SK-N-SH (cell line): Measurements from ENCODE around the gene ADAMTS13. TPM values are rescaled to one million over a fixed set of nuclear protein-coding genes. Genes with fewer than 3 reads are reported as not detected.

Experiments
- CTCF ChIA-PET: fragments of 300-600, 350-600 bp; formaldehyde crosslinking; extraction: SDS; loops from one replicate; lab custom pipeline; 2021; lab: Yijun Ruan, JAX
- POLR2A ChIA-PET: fragments of 350-600 bp; sonication (Branson Sonifier 250); formaldehyde crosslinking; extraction: SDS; loops from one replicate; lab custom pipeline; 2020; ENCODE audit warnings: antibody characterized with exemption, inconsistent platforms; lab: Yijun Ruan, JAX
- DNase-seq: peaks from one replicate; pipeline ENCODE4 v3.0.0; 2012
- H2AFZ ChIP-seq: fragments of 200-600 bp; sonication (generic); 2 replicates; pipeline ENCODE4 v1.8.1; 2016; ENCODE audit warnings: antibody characterized with exemption, mild to moderate bottlenecking, low read depth
- H3F3A ChIP-seq: fragments of 200-600 bp; sonication (generic); replicated peaks from 2 replicates; pipeline ENCODE3; 2016; ENCODE audit warnings: antibody characterized with exemption, mild to moderate bottlenecking; ENCODE audit not compliant: insufficient read depth
- H3K27ac ChIP-seq, 2 experiments: fragments of 200-500 bp in 1 of 2; fragments of 200-600 bp in 1 of 2; sonication (Bioruptor generic) in 1 of 2; sonication (generic), shearing (Covaris generic) in 1 of 2; 2 replicates each; pipeline versions ENCODE4 v1.5.1 to v1.6.1; 2014 to 2016; ENCODE audit warnings: low read depth in 2 of 2, inconsistent platforms in 1 of 2, low read length in 1 of 2, mild to moderate bottlenecking in 1 of 2, mixed read lengths in 1 of 2
- H3K27me3 ChIP-seq: fragments of 200-600 bp; sonication (generic), shearing (Covaris generic); 2 replicates; pipeline ENCODE4 v1.6.1; 2016; ENCODE audit warnings: mixed run types; ENCODE audit not compliant: insufficient read depth
- H3K36me3 ChIP-seq, 2 experiments: fragments of 200-500 bp in 1 of 2; fragments of 200-600 bp in 1 of 2; sonication (Bioruptor generic) in 1 of 2; sonication (generic) in 1 of 2; replicated peaks in 1 of 2; 2 replicates each; pipeline versions ENCODE3 to v1.5.1; 2014 to 2016; ENCODE audit warnings: low read length in 1 of 2, mild to moderate bottlenecking in 1 of 2; ENCODE audit not compliant: insufficient read depth in 2 of 2, control insufficient read depth in 1 of 2
- H3K4me1 ChIP-seq, 2 experiments: fragments of 200-500 bp in 1 of 2; fragments of 200-600 bp in 1 of 2; sonication (Bioruptor generic) in 1 of 2; sonication (generic), shearing (Covaris generic) in 1 of 2; 2 replicates each; pipeline versions ENCODE4 v1.5.1 to v1.6.1; 2014 to 2016; ENCODE audit warnings: low read depth in 1 of 2, low read length in 1 of 2, mixed run types in 1 of 2; ENCODE audit not compliant: insufficient read depth in 2 of 2, control insufficient read depth in 1 of 2
- H3K4me2 ChIP-seq: fragments of 200-600 bp; sonication (generic), shearing (Covaris generic); 2 replicates; pipeline ENCODE4 v1.6.1; 2017; ENCODE audit warnings: mixed run types
- H3K4me3 ChIP-seq, 2 experiments: fragments of 200-500 bp in 1 of 2; fragments of 200-600 bp in 1 of 2; sonication (Bioruptor generic) in 1 of 2; sonication (generic), shearing (Covaris generic) in 1 of 2; 2 replicates each; pipeline versions ENCODE4 v1.5.1 to v1.8.1; 2014 to 2016; ENCODE audit warnings: low read depth in 2 of 2, inconsistent platforms in 1 of 2, low read length in 1 of 2, mild to moderate bottlenecking in 1 of 2, mixed read lengths in 1 of 2, moderate library complexity in 1 of 2
- H3K79me2 ChIP-seq: fragments of 200-600 bp; sonication (generic); 2 replicates; pipeline ENCODE4 v1.8.1; 2017; ENCODE audit warnings: mild to moderate bottlenecking; ENCODE audit not compliant: insufficient read depth
- H3K9ac ChIP-seq: fragments of 200-600 bp; sonication (generic); 2 replicates; pipeline ENCODE4 v1.6.1; 2017; ENCODE audit warnings: mixed run types
- H3K9me2 ChIP-seq: fragments of 200-600 bp; sonication (generic); 2 replicates; pipeline ENCODE4 v1.6.1; 2017; ENCODE audit warnings: mixed run types
- H3K9me3 ChIP-seq: fragments of 200-600 bp; sonication (generic); 2 replicates; pipeline ENCODE4 v1.6.1; 2017; ENCODE audit warnings: mixed run types, mild to moderate bottlenecking, moderate library complexity
- H4K20me1 ChIP-seq: fragments of 200-600 bp; sonication (generic); 2 replicates; pipeline ENCODE4 v1.6.1; 2017; ENCODE audit warnings: mild to moderate bottlenecking, mixed run types; ENCODE audit not compliant: insufficient read depth
- CHD2 ChIP-seq: fragments of 150-350 bp; IDR thresholded peaks from 2 replicates; pipeline ENCODE4 v1.6.1; 2018; ENCODE audit warnings: low read length; ENCODE audit not compliant: partially characterized antibody
- ELF1 ChIP-seq: IDR thresholded peaks from 2 replicates; pipeline ENCODE4 v1.4.0; 2012
- EP300 ChIP-seq, 2 experiments: IDR thresholded peaks; 2 replicates each; pipeline versions ENCODE4 v1.4.0 to v1.6.1; 2012; ENCODE audit warnings: borderline replicate concordance in 1 of 2, low read depth in 1 of 2, low read length in 1 of 2
- EZH2phosphoT487 ChIP-seq: fragments of 200-600 bp; sonication (generic); IDR thresholded peaks from 2 replicates; pipeline ENCODE4 v1.6.1; 2017; ENCODE audit warnings: low read depth, mixed run types, mild to moderate bottlenecking, antibody characterized with exemption, moderate library complexity, borderline replicate concordance
- FOSL2 ChIP-seq: IDR thresholded peaks from 2 replicates; pipeline ENCODE4 v1.4.0; 2012; ENCODE audit warnings: low read depth, mild to moderate bottlenecking, moderate library complexity, borderline replicate concordance
- FOXJ3 ChIP-seq: sonication (generic); formaldehyde crosslinking; IDR thresholded peaks from 2 replicates; pipeline ENCODE4 v1.5.1; 2020; ENCODE audit warnings: mild to moderate bottlenecking, missing genetic modification reagents
- FOXM1 ChIP-seq: IDR thresholded peaks from 2 replicates; pipeline ENCODE4 v1.4.0; 2012; ENCODE audit warnings: low read depth, mild to moderate bottlenecking
- GABPA ChIP-seq: IDR thresholded peaks from 2 replicates; pipeline ENCODE4 v1.4.0; 2012; ENCODE audit warnings: low read depth, mild to moderate bottlenecking
- GATA2 ChIP-seq: sonication (generic); formaldehyde crosslinking; IDR thresholded peaks from 2 replicates; pipeline ENCODE4 v1.5.0; 2020; ENCODE audit warnings: mild to moderate bottlenecking, missing genetic modification reagents
- MEF2A ChIP-seq: IDR thresholded peaks from 2 replicates; pipeline ENCODE4 v1.4.0; 2012; ENCODE audit warnings: low read depth, borderline replicate concordance
- NFIC ChIP-seq: IDR thresholded peaks from 2 replicates; pipeline ENCODE4 v1.4.0; 2012; ENCODE audit warnings: borderline replicate concordance
- NRF1 ChIP-seq: IDR thresholded peaks from 2 replicates; pipeline ENCODE4 v1.6.1; 2012; ENCODE audit warnings: low read depth, mild to moderate bottlenecking, low read length
- RAD21 ChIP-seq: IDR thresholded peaks from 2 replicates; pipeline ENCODE4 v1.6.1; 2012; ENCODE audit warnings: mild to moderate bottlenecking, low read length
- RCOR1 ChIP-seq: fragments of 150-350 bp; IDR thresholded peaks from 2 replicates; pipeline ENCODE4 v1.6.1; 2017; ENCODE audit warnings: antibody characterized with exemption, low read length
- SIN3A ChIP-seq: IDR thresholded peaks from 2 replicates; pipeline ENCODE4 v1.6.1; 2012; ENCODE audit warnings: low read depth, mild to moderate bottlenecking, low read length, moderate library complexity, borderline replicate concordance
- TCF12 ChIP-seq: IDR thresholded peaks from 2 replicates; pipeline ENCODE4 v1.4.0; 2012
- YY1 ChIP-seq: IDR thresholded peaks from 2 replicates; pipeline ENCODE4 v1.4.0; 2012; ENCODE audit warnings: low read depth, mild to moderate bottlenecking
- WGBS: methylation state at CpG from one replicate; pipeline ENCODE4 v1.1.6; 2017; ENCODE audit warnings: low lambda C conversion rate; 5-methylcytosine and 5-hydroxymethylcytosine counted together
- polyA plus RNA-seq, 3 experiments: library from polyadenylated mRNA; depleted of rRNA; stranded (reverse); fragments of >200 nt; gene quantifications; 2 replicates each; pipeline ENCODE4 v1.2.3, GENCODE V29; 2012
- TF ChIP-seq, protein P1 (sequence below): IDR thresholded peaks from 2 replicates; pipeline ENCODE4 v1.4.0; 2012; ENCODE audit warnings: low read depth, borderline replicate concordance
- TF ChIP-seq, protein P2 (sequence below): IDR thresholded peaks from 2 replicates; pipeline ENCODE4 v1.4.0; 2012; ENCODE audit warnings: low read depth, borderline replicate concordance
- TF ChIP-seq, protein P3 (sequence below): IDR thresholded peaks from 2 replicates; pipeline ENCODE4 v1.4.0; 2012; ENCODE audit warnings: low read depth
- TF ChIP-seq, protein P4 (sequence below): fragments of 200-600 bp; sonication (generic); IDR thresholded peaks from 2 replicates; pipeline ENCODE4 v1.6.1; 2017; ENCODE audit warnings: antibody characterized with exemption, mild to moderate bottlenecking, moderate library complexity
- TF ChIP-seq, protein P5 (sequence below): IDR thresholded peaks from 2 replicates; pipeline ENCODE4 v1.6.1; 2012; ENCODE audit warnings: mild to moderate bottlenecking, low read depth, low read length, moderate library complexity

The ADAMTS13 gene
- polyA plus RNA-seq, 1 of the 3 experiments (the other 2 are of a cell fraction) = 10.6 TPM

DNA sequence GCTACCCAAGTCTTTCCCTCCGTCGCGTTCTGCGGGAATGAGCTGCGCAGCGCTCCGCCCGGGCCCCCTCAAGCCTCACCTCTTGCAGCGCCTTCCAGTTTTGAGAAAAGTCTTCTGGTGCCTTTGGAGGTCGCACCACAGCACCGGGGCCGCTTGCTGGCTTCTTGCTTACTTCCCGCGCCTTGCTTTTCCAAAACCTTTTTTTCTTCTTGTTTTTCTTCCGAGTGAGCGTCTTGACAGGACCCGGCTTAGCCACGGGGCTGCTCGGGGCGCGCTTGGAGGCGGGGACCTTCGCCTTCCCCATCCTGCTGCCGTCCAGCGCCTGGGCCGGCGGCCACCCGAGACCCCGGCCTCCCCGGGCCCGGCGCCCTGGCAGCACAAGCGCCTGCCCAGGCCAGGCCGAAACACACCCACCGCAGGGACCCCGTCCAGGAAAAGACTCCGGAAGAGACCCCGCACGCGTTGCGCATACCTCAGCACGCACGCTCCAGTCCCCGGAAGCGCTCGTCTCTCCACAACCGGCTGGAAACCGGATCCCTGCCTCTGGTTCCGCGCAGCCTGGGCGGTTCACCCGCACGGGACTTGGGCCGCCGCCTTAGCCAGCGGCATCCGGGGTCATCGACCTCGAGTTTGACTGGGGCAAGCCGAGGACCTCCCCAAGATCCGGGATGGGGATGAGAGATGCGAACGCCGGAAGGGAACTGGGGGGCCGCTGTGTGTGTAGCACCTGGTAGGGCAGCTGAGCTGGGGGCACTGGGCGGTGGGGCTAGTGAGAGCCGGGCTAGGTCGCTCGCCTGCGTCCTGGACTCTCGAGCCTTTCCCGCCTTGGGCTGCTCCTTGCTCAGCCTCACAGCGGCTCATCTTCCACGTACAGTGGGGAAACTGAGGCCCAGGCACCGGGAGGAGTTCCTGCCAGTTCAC, 4.4 kb upstream of the ADAMTS13 start, which contains the start of gene REXO4:
REXO4 (minus strand) TSS at position 470 of the 921 bp plus-strand sequence; CDS start at position 304, 166 bp downstream.
- WGBS = under 1% methylated on average over 50 of the region's 75 CpGs
- peaks cover 12 to 25% of the 10 kb centered on the region in 2 experiments for H3K36me3 ChIP-seq
- peak within 1 kb of the TSS; percentile 77 for H3K9ac ChIP-seq
- H3K4me1 ChIP-seq = peaks cover 4 to 10% of the 10 kb centered on the region in 2 experiments; a peak in 2 of 4 replicates
- peak; percentile 94 for DNase-seq
- H3K27me3 ChIP-seq = no peaks in the 10 kb centered on the region
- H3K9me2 ChIP-seq = no peaks in the 10 kb centered on the region
- no peaks in the 10 kb centered on the region for H3K9me3 ChIP-seq
- peak within 1 kb of the TSS; percentile 86 to 94 for H3K4me3 ChIP-seq
- ChIA-PET CTCF (interaction anchor here (1.2 to 3.7 kb wide), 4 partner anchors 13 to 131 kb away, joined by 3 to 14 read pairs (median 4); no protein-coding TSS in a partner anchor), POLR2A (interaction anchor here (1.9 kb wide), 1 partner anchor 42 kb away, joined by 5 read pairs; the partner anchor contains the start of gene CACFD1)
- H3K79me2 ChIP-seq = peaks cover 46% of the 10 kb centered on the region
- peak within 1 kb of the TSS; percentile 81 to 88 for H3K27ac ChIP-seq
- 0 out of 2 replicates have a peak, but pooled peaks cover 5% of the 10 kb centered on the region for H4K20me1 ChIP-seq
- no peaks in the 10 kb centered on the region for H3F3A ChIP-seq
- H2AFZ ChIP-seq = peak within 1 kb of the TSS; percentile 95
- H3K4me2 ChIP-seq = peak within 1 kb of the TSS; percentile 89
- TF ChIP-seq NFIC (no peak), FOXM1 (0 out of 2 replicates have a peak, but pooled peaks have one; percentile 14), TCF12 (peak; percentile 23; the same call in 1 of the 2 replicates), RAD21 (no peak), YY1 (no peak), EP300 (IDR thresholded peaks at IDR 0.05; ENCODE audit: borderline replicate concordance in 1 of 2, low read depth in 1 of 2, low read length in 1 of 2) (no peak), SIN3A (peak; percentile 79; the same call in 1 of the 2 replicates), FOSL2 (no peak), EZH2phosphoT487 (no peak), ELF1 (peak; percentile 91), CHD2 (peak; percentile 83), MEF2A (no peak), RCOR1 (peak; percentile 60), GATA2 (CRISPR knock-in tag) (no peak), NRF1 (peak; percentile 64), GABPA (peak; percentile 97), FOXJ3 (CRISPR knock-in tag) (peak; percentile 66; the same call in 1 of the 2 replicates)
- TF ChIP-seq, protein P1, sequence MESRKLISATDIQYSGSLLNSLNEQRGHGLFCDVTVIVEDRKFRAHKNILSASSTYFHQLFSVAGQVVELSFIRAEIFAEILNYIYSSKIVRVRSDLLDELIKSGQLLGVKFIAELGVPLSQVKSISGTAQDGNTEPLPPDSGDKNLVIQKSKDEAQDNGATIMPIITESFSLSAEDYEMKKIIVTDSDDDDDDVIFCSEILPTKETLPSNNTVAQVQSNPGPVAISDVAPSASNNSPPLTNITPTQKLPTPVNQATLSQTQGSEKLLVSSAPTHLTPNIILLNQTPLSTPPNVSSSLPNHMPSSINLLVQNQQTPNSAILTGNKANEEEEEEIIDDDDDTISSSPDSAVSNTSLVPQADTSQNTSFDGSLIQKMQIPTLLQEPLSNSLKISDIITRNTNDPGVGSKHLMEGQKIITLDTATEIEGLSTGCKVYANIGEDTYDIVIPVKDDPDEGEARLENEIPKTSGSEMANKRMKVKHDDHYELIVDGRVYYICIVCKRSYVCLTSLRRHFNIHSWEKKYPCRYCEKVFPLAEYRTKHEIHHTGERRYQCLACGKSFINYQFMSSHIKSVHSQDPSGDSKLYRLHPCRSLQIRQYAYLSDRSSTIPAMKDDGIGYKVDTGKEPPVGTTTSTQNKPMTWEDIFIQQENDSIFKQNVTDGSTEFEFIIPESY = 0 out of 2 replicates have a peak, but pooled peaks have one; percentile 33
- TF ChIP-seq, protein P2, sequence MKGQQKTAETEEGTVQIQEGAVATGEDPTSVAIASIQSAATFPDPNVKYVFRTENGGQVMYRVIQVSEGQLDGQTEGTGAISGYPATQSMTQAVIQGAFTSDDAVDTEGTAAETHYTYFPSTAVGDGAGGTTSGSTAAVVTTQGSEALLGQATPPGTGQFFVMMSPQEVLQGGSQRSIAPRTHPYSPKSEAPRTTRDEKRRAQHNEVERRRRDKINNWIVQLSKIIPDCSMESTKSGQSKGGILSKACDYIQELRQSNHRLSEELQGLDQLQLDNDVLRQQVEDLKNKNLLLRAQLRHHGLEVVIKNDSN = peak; percentile 70
- TF ChIP-seq, protein P3, sequence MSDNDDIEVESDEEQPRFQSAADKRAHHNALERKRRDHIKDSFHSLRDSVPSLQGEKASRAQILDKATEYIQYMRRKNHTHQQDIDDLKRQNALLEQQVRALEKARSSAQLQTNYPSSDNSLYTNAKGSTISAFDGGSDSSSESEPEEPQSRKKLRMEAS = peak; percentile 93
- TF ChIP-seq, protein P4, sequence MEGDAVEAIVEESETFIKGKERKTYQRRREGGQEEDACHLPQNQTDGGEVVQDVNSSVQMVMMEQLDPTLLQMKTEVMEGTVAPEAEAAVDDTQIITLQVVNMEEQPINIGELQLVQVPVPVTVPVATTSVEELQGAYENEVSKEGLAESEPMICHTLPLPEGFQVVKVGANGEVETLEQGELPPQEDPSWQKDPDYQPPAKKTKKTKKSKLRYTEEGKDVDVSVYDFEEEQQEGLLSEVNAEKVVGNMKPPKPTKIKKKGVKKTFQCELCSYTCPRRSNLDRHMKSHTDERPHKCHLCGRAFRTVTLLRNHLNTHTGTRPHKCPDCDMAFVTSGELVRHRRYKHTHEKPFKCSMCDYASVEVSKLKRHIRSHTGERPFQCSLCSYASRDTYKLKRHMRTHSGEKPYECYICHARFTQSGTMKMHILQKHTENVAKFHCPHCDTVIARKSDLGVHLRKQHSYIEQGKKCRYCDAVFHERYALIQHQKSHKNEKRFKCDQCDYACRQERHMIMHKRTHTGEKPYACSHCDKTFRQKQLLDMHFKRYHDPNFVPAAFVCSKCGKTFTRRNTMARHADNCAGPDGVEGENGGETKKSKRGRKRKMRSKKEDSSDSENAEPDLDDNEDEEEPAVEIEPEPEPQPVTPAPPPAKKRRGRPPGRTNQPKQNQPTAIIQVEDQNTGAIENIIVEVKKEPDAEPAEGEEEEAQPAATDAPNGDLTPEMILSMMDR = no peak
- TF ChIP-seq, protein P5, sequence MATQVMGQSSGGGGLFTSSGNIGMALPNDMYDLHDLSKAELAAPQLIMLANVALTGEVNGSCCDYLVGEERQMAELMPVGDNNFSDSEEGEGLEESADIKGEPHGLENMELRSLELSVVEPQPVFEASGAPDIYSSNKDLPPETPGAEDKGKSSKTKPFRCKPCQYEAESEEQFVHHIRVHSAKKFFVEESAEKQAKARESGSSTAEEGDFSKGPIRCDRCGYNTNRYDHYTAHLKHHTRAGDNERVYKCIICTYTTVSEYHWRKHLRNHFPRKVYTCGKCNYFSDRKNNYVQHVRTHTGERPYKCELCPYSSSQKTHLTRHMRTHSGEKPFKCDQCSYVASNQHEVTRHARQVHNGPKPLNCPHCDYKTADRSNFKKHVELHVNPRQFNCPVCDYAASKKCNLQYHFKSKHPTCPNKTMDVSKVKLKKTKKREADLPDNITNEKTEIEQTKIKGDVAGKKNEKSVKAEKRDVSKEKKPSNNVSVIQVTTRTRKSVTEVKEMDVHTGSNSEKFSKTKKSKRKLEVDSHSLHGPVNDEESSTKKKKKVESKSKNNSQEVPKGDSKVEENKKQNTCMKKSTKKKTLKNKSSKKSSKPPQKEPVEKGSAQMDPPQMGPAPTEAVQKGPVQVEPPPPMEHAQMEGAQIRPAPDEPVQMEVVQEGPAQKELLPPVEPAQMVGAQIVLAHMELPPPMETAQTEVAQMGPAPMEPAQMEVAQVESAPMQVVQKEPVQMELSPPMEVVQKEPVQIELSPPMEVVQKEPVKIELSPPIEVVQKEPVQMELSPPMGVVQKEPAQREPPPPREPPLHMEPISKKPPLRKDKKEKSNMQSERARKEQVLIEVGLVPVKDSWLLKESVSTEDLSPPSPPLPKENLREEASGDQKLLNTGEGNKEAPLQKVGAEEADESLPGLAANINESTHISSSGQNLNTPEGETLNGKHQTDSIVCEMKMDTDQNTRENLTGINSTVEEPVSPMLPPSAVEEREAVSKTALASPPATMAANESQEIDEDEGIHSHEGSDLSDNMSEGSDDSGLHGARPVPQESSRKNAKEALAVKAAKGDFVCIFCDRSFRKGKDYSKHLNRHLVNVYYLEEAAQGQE = 0 out of 2 replicates have a peak, but pooled peaks have one; percentile 40
